PFSK-1 (cell line): ENCODE results near the gene ANO3.

Source experiments
- FOXP2 ChIP-seq: optimal IDR thresholded peaks from 2 replicates; pipeline ENCODE3; 2011; ENCODE audit warnings: borderline replicate concordance, control low read depth, inconsistent platforms; ENCODE audit not compliant: insufficient read depth; ENCODE audit errors: extremely low read length, extremely low read depth
- POLR2AphosphoS5 ChIP-seq: IDR thresholded peaks from 2 replicates; pipeline ENCODE4 v1.6.1; 2012; ENCODE audit warnings: low read depth, mild to moderate bottlenecking, control low read depth, low read length, moderate library complexity
- REST ChIP-seq, 2 experiments: IDR thresholded peaks; 2 replicates each; pipeline versions ENCODE4 v1.6.1 to v1.8.0; 2011 to 2012; ENCODE audit warnings: low read depth in 2 of 2, low read length in 2 of 2, control low read depth in 1 of 2, inconsistent platforms in 1 of 2, mild to moderate bottlenecking in 1 of 2, moderate library complexity in 1 of 2; ENCODE audit not compliant: insufficient read depth in 1 of 2
- SIN3A ChIP-seq: IDR thresholded peaks from 2 replicates; pipeline ENCODE4 v1.6.1; 2012; ENCODE audit warnings: mild to moderate bottlenecking, low read length, moderate library complexity, borderline replicate concordance; ENCODE audit not compliant: insufficient read depth
- TAF1 ChIP-seq: IDR thresholded peaks from 2 replicates; pipeline ENCODE4 v1.6.1; 2012; ENCODE audit warnings: low read length, control low read depth, borderline replicate concordance; ENCODE audit not compliant: insufficient read depth

GRCh38 chr11:26623076-26623659, 291.2 kb downstream of the ANO3 start:
- TF ChIP-seq POLR2AphosphoS5 (no peak), REST (IDR thresholded peaks at IDR 0.05; ENCODE audit: insufficient read depth in 1 of 2, low read depth in 2 of 2, low read length in 2 of 2) (no peak), TAF1 (no peak), SIN3A (no peak), FOXP2 (no peak)
